Measurements from ENCODE around the gene LDB2. TPM values are rescaled to one million over a fixed set of nuclear protein-coding genes. Genes with fewer than 3 reads are reported as not detected.

Gene LDB2
- total and polyA plus RNA-seq, 2 donors (not counting 3 experiments of a cell fraction or from before 2014, with no cell fraction given) = 127 to 223 TPM

GRCh38 chr4:16457944-16458343, 440.5 kb downstream of the LDB2 start:
- Histone ChIP-seq H2AFZ (ENCODE audit: low read depth, low read length) (no peak overlapping the region), H3K36me3 (ENCODE audit: control insufficient read depth in 2 of 2, extremely low read depth in 1 of 2, insufficient read depth in 2 of 2, low read length in 2 of 2) (no peaks in the 10 kb centered on the region), H3K79me2 (ENCODE audit: control insufficient read depth, insufficient read depth, low read length) (no peaks in the 10 kb centered on the region), H3K4me2 (ENCODE audit: insufficient read depth, low read length) (no peak overlapping the region), H3K9me3 (replicated peaks; ENCODE audit: control insufficient read depth, insufficient read depth, low read length) (no peaks in the 10 kb centered on the region), H3K4me1 (ENCODE audit: control insufficient read depth, extremely low read depth, insufficient read depth, low read length) (no peaks in the 10 kb centered on the region), H3K9me1 (replicated peaks; ENCODE audit: control insufficient read depth, extremely low read depth, insufficient read depth, low read length) (no peaks in the 10 kb centered on the region), H4K20me1 (replicated peaks; ENCODE audit: control insufficient read depth, extremely low read depth, insufficient read depth, low read length) (no peaks in the 10 kb centered on the region), H3K4me3 (replicated peaks in 1 of 3; ENCODE audit: insufficient read depth in 1 of 3, low read depth in 1 of 3, low read length in 3 of 3) (no peak overlapping the region), H3K9ac (replicated peaks; ENCODE audit: extremely low read depth, insufficient read depth, low read length) (no peak overlapping the region), H3K27ac (ENCODE audit: insufficient read depth, low read depth, low read length) (no peak overlapping the region), H3K27me3 (ENCODE audit: control insufficient read depth in 2 of 2, insufficient read depth in 2 of 2, low read length in 2 of 2) (peaks cover 5 to 10% of the 10 kb centered on the region in 2 experiments)
- intact Hi-C loops (cut with micrococcal nuclease) = no loop called here
- no peak for DNase-seq (ENCODE audit: low read depth, low spot score)
- no peak for TF ChIP-seq POLR2AphosphoS5 (IDR thresholded peaks at IDR 0.05; ENCODE audit: insufficient read depth, low read depth, low read length)
- ChIA-PET POLR2A (no interaction called here), CTCF (no interaction called here)
- FAIRE-seq = no peak
- BruUV-seq (replicated peaks) = no TSS peak
- dilution Hi-C loops (cut with MboI; ENCODE audit: extremely low pct_ligation_motif_present, low sequenced_read_pairs) = no loop called here
